ENCODE results near the gene ZNF124.
A peak's percentile ranks its signal among the peaks of the same experiment; 100 is the strongest.
"Not testable (repeated sequence)": the region's sequence is repeated elsewhere in the genome, so short reads cannot be mapped to it uniquely, and the experiment has no call there.

Gene ZNF124

DNA sequence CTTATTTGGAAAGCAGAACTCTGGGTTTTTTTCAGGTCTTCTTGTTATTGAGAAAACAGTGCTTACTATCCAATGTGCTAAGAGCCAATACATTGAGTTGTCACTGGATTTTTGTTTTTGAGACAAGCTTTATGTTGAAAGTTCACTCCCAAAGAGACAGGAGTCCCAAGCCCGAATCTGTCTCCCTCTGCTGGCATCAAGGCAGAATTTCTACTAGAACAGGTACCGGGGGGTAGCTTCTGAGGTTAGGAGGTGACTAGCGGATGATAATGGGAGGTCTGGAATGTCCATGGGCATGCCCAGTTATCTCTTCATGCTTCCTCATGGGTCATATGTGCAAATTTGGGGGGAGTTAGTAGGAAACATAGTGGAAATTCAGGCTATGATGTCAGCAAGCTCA is 25.1 kb downstream of the ZNF124 start:
- DNase-seq (ENCODE audit: low read depth), result no peak
- TF ChIP-seq, protein P1, sequence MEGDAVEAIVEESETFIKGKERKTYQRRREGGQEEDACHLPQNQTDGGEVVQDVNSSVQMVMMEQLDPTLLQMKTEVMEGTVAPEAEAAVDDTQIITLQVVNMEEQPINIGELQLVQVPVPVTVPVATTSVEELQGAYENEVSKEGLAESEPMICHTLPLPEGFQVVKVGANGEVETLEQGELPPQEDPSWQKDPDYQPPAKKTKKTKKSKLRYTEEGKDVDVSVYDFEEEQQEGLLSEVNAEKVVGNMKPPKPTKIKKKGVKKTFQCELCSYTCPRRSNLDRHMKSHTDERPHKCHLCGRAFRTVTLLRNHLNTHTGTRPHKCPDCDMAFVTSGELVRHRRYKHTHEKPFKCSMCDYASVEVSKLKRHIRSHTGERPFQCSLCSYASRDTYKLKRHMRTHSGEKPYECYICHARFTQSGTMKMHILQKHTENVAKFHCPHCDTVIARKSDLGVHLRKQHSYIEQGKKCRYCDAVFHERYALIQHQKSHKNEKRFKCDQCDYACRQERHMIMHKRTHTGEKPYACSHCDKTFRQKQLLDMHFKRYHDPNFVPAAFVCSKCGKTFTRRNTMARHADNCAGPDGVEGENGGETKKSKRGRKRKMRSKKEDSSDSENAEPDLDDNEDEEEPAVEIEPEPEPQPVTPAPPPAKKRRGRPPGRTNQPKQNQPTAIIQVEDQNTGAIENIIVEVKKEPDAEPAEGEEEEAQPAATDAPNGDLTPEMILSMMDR (IDR thresholded peaks at IDR 0.05; ENCODE audit: low read length, missing control alignments), result peak; percentile 7
- no peak overlapping the region for H3K4me3 ChIP-seq (replicated peaks; ENCODE audit: low read depth, low read length)

DNA sequence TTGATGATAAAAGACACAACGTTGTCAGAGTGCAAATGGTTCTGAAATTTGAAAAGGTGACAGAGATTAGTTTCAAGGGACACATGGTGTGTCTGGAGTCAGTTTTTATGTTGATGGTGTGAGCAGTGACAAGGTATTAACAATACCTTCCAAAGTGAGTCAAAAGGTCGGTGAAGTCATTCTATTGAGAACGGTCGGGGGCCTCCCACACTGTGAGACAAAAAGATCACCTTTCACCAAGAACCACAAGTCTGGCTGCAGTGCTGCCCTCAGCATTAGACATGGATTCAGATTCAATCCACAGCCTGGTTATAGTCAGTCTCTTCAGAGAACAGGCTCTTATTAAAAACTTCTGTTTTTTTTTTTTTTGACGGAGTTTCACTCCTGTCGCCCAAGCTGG is 26.5 kb downstream of the ZNF124 start:
- H3K4me3 ChIP-seq (replicated peaks; ENCODE audit: low read depth, low read length), result no peak overlapping the region
- TF ChIP-seq, protein P1 (IDR thresholded peaks at IDR 0.05; ENCODE audit: low read length, missing control alignments), result no peak
- no peak for DNase-seq (ENCODE audit: low read depth)

DNA sequence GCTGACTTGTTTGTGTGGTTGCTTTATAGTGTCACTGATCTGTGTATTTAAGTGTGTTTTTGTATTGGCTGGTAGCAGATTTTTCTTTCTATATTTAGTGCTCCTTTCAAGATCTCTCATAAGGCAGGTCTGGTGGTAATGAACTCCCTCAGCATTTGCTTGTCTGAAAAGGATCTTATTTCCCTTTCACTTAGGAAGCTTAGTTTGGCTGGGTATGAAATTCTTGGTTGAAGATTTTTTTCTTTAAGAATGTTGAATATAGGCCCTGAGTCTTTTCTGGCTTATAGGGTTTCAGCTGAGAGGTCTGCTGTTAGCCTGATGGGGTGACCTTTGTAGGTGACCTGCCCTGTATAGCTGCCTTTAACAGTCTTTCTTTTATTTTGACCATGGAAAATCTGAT is 32.3 kb downstream of the ZNF124 start:
- not testable (repeated sequence) for DNase-seq (ENCODE audit: low read depth); H3K4me3 ChIP-seq (replicated peaks; ENCODE audit: low read depth, low read length)

DNA sequence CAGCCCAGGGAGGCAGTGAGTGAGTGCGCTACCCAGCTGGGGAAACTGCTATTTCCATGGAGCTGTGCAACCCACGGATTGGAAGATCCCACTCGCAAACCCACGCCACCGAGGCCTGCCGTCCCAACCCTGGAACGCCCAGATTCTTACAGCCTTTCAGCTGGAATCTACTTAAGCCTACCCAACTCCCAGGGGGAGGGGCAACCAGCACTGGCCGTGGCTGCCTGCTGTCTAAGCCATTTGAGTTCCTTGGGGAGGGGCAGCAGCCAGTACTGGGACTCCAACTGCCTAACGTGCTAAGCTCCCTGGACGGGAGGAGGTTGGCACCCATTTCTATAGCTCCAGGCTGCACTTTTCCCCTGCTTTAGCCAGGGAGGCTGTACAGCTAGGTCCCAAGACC is 40.6 kb downstream of the ZNF124 start:
- TF ChIP-seq, protein P1 (IDR thresholded peaks at IDR 0.05; ENCODE audit: low read length, missing control alignments), result no peak
- DNase-seq (ENCODE audit: low read depth), result no peak
- H3K4me3 ChIP-seq (replicated peaks; ENCODE audit: low read depth, low read length), result no peak overlapping the region

DNA sequence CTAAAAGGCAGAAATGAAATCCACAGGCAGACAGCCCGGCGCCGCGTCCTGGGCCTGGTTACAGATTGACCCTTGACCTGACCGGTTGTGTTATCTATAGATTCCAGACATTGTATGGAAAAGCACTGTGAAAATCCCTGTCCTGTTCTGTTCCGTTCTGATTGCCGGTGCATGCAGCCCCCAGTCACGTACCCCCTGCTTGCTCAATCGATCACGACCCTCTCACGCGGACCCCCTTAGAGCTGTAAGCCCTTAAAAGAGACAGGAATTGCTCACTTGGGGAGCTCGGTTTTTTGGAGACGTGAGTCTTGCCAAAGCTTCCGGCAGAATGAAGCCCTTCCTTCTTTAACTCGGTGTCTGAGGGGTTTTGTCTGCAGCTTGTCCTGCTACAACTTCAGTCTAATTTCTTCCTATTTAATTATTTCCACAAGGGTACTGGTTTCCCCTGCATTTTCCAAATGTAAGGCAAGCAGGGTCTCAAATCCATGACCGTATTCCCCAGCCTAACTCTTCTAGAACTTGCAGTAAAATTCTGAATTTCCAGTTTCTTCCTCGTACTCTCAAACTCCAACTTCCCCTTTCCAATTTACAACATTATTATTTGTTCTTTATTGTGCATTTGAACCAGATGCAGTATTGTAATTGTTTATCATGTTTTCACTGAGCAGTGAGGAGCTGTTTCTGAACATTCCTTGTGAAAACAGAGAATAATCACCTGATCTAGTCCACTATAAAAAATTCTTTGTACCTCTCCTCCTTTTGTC is 44.1 kb downstream of the ZNF124 start:
- not testable (repeated sequence) for DNase-seq (ENCODE audit: low read depth); H3K4me3 ChIP-seq (replicated peaks; ENCODE audit: low read depth, low read length)

DNA sequence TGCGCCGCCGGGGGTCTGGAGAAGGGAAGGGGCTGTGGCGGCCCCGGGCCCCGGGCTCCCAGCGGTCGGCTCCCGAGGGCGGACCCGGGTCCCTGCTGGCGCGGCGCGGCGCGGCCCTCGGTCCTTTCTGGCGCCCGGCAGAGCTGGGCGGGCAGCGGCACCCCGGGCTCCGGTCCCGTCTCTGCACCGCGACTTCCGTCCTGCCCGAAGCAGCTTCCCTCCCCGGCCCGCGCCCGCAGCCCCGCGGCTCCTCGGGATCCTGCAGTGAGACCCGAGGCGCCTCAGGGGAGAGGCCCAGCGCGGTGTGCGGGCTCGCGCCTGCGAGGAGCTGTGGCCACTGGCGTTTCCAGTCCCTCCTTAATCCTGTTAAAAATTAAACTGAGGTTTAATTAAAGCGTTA is 45.2 kb downstream of the ZNF124 start:
- not testable (repeated sequence) for H3K4me3 ChIP-seq (replicated peaks; ENCODE audit: low read depth, low read length); DNase-seq (ENCODE audit: low read depth)

DNA sequence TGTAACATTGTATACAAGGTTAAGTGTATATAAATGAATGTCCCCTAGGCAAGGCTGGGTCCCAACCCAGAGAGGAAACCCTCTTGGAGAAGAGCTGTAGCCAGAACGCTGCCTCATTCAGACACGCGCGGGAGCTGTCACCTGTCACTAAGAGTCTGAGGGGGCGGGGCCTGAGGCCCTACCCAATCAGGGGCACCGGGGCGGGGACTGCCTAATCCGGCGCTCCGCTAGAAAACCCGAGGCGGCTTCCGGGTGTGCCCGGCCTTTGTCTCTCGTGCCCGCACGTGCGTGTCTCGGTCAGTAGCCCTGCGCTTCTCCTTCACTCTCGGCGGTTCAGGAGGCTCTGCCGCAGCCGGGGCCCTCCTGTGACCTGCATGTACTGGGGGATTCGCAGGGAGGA is 45.7 kb downstream of the ZNF124 start:
- not testable (repeated sequence) for H3K4me3 ChIP-seq (replicated peaks; ENCODE audit: low read depth, low read length); DNase-seq (ENCODE audit: low read depth)

DNA sequence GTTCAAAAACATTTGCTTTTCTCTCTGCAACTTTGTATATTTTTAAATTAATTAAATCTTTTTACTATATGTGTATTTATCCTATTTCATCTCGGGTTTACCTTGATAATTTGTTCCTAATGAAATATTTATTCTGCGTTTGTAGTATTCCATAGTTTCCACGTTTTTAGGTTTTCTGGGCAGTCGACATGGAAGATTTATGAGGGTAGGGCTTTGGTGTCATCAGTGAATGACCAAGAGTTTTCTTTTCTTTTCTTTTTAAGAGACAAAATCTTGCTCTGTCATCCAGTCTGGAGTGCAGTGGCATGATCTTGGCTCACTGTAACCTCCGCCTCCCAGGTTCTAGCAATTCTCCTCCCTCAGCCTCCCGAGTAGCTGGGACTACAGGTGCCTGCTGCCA is 50.4 kb downstream of the ZNF124 start:
- DNase-seq (ENCODE audit: low read depth), result no peak
- H3K4me3 ChIP-seq (replicated peaks; ENCODE audit: low read depth, low read length), result no peak overlapping the region
- TF ChIP-seq, protein P1 (IDR thresholded peaks at IDR 0.05; ENCODE audit: low read length, missing control alignments), result no peak

DNA sequence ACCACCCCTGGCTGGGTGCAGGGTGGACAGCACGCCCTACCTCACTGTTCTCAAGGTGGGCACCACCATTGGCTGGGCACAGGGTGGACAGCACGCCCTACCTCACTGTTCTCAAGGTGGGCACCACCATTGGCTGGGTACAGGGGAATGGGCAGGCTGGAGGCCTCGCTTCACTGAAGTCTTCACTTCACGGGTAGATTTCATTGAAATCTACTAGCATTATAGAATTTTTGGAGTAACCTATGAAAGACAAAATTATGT is 51.5 kb downstream of the ZNF124 start:
- H3K4me3 ChIP-seq (replicated peaks; ENCODE audit: low read depth, low read length); DNase-seq (ENCODE audit: low read depth): not testable (repeated sequence)

Data from fibroblast of pulmonary artery (primary cell).